NCI-H1105 (cell line): ENCODE measurements around the gene RALGDS.
"Not testable (repeated sequence)": the region's sequence is repeated elsewhere in the genome, so short reads cannot be mapped to it uniquely, and the experiment has no call there.

Source experiments
- DNase-seq: peaks from one replicate; lab custom pipeline; 2025; lab: John Stamatoyannopoulos, UW

The RALGDS gene

GRCh38 chr9:133121198-133121914 lies at the start of gene RALGDS:
Gene RALGDS, minus strand, starts transcription at chr9:133121240. Its CDS starts 86 bp downstream, at chr9:133121154.
- DNase-seq, result peak; percentile 82

GRCh38 chr9:133170716-133171115 lies 49.7 kb upstream of the RALGDS start:
- DNase-seq, result no peak

- not testable (repeated sequence) for DNase-seq
These were observed 48.6 kb upstream of the RALGDS start for GRCh38 chr9:133169687-133170086.

- DNase-seq, result no peak
These were observed 48.1 kb upstream of the RALGDS start for GRCh38 chr9:133169102-133169501.

- no peak for DNase-seq
These were observed 47.4 kb upstream of the RALGDS start for GRCh38 chr9:133168432-133168831.

- DNase-seq, result no peak
These were observed 46.7 kb upstream of the RALGDS start for GRCh38 chr9:133167769-133168168.

GRCh38 chr9:133167096-133167730 lies 46.2 kb upstream of the RALGDS start:
- no peak for DNase-seq

GRCh38 chr9:133166392-133166791 lies 45.4 kb upstream of the RALGDS start:
- DNase-seq, result no peak

- no peak for DNase-seq
These were observed 44.4 kb upstream of the RALGDS start for GRCh38 chr9:133165452-133165730.

- DNase-seq, result no peak
These were observed 43.2 kb upstream of the RALGDS start for GRCh38 chr9:133164191-133164590.

- DNase-seq, result no peak
These were observed 42.6 kb upstream of the RALGDS start, which contains the start of gene GBGT1 for GRCh38 chr9:133163504-133164172. Gene GBGT1, minus strand, starts transcription at chr9:133163914. Its CDS starts 1,502 bp downstream, at chr9:133162412.

GRCh38 chr9:133162861-133163503 lies 41.9 kb upstream of the RALGDS start:
- DNase-seq, result no peak

GRCh38 chr9:133161547-133161950 lies 40.5 kb upstream of the RALGDS start:
- DNase-seq, result no peak

- no peak for DNase-seq
These were observed 39.9 kb upstream of the RALGDS start for GRCh38 chr9:133160742-133161546.

- DNase-seq, result no peak
These were observed 37.7 kb upstream of the RALGDS start for GRCh38 chr9:133158695-133159094.

GRCh38 chr9:133155156-133155555 lies 34.1 kb upstream of the RALGDS start:
- no peak for DNase-seq

- DNase-seq, result no peak
These were observed 33.3 kb upstream of the RALGDS start for GRCh38 chr9:133154097-133154989.

- DNase-seq, result no peak
These were observed 32.4 kb upstream of the RALGDS start for GRCh38 chr9:133153227-133154096.

- no peak for DNase-seq
These were observed 30.8 kb upstream of the RALGDS start for GRCh38 chr9:133151601-133152525.
